ENCODE data around the gene ZNF124. TPM values are rescaled to one million over a fixed set of nuclear protein-coding genes. Genes with fewer than 3 reads are reported as not detected.

Gene ZNF124
- total RNA-seq, 1 donor from 2014 or later, result 21.1 TPM

DNA sequence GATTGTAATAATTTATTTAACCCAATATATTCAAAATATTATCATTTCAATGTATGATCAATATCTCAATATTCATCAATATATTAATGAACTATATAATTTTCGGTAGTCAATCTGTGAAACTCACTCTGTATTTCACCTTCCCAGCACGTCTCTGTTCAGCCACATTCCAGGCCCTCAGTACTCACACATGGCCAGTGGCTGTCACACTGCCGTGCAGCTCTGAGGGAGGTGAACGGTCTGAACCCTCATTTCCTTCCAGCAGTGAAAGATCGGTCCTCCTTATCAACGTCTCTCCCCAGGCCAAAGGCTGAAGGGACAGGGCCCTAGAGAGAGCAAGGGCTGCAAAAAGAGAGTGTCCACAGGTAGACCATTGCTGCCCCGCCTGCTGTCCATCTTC is 39.5 kb upstream of the ZNF124 start:
- H3K27me3 ChIP-seq (ENCODE audit: control insufficient read depth, insufficient read depth, low read length), result no peaks in the 10 kb centered on the region
- no peak overlapping the region for H3K4me3 ChIP-seq (ENCODE audit: low read depth, low read length)
- DNase-seq (ENCODE audit: low read depth) (no peak), FAIRE-seq (no peak)
- peaks cover 2% of the 10 kb centered on the region for H3K36me3 ChIP-seq (ENCODE audit: control insufficient read depth, insufficient read depth, low read length)
- TF ChIP-seq, protein P1, sequence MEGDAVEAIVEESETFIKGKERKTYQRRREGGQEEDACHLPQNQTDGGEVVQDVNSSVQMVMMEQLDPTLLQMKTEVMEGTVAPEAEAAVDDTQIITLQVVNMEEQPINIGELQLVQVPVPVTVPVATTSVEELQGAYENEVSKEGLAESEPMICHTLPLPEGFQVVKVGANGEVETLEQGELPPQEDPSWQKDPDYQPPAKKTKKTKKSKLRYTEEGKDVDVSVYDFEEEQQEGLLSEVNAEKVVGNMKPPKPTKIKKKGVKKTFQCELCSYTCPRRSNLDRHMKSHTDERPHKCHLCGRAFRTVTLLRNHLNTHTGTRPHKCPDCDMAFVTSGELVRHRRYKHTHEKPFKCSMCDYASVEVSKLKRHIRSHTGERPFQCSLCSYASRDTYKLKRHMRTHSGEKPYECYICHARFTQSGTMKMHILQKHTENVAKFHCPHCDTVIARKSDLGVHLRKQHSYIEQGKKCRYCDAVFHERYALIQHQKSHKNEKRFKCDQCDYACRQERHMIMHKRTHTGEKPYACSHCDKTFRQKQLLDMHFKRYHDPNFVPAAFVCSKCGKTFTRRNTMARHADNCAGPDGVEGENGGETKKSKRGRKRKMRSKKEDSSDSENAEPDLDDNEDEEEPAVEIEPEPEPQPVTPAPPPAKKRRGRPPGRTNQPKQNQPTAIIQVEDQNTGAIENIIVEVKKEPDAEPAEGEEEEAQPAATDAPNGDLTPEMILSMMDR (IDR thresholded peaks at IDR 0.05; ENCODE audit: insufficient read depth, low read length, severe bottlenecking), result no peak

DNA sequence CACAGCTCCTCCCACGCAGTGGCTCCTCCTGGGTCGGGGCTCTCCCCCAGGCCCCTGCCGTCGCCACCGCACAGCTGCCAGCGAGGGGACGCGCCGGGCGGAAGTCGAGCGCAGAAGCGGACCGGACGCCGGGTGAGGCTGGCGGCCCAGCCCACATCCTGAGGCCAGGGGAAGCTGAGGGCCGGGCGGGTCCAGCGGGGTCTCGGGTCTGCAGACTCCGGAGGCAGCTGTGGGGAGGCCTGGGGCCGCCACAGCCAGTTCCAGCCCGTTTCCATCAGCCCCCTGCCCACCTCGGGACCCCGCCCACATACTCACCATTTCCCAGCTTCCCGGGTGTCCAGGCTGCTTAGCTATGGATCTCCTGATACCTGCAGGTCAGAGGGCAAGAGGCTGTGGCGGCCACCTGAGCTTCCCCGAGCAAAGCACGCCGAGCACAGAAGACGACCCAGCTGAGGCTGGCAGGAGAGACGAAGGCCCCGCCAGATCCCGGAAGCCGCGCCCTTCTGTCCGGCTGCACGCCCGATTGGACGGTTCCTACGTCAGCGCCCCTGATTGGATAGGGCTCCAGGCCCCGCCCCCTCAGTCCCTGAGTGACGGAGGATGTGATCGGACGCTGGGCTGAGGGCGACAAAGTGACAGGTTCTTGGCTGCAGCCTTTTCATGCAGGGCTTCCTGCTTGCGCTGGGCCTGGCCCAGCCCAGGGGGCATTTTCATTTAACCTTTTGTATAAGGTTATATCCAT is 38.7 kb upstream of the ZNF124 start:
- no peaks in the 10 kb centered on the region for H3K27me3 ChIP-seq (ENCODE audit: control insufficient read depth, insufficient read depth, low read length)
- FAIRE-seq, result no peak
- peak; percentile 79 for DNase-seq (ENCODE audit: low read depth)

DNA sequence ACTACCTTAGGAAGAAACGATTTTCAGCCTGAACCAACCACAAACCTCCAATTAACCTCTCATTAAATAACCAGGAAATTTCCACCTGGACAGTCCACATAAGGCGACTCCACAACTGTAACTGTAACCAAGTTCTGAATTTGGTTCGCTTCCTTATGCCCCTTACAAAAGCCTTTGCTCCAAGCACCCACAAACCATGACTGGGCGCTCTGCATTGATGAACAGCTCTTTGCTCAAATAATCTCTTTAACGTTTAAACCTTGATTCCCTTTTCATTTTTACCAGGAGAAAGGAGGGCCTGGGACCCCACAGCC is 38.2 kb upstream of the ZNF124 start:
- peaks cover 3% of the 10 kb centered on the region for H3K36me3 ChIP-seq (ENCODE audit: control insufficient read depth, insufficient read depth, low read length)
- peak overlapping the region; percentile 99 for H3K4me3 ChIP-seq (ENCODE audit: low read depth, low read length)
- FAIRE-seq, result no peak
- H3K27me3 ChIP-seq (ENCODE audit: control insufficient read depth, insufficient read depth, low read length), result no peaks in the 10 kb centered on the region
- TF ChIP-seq, protein P1 (IDR thresholded peaks at IDR 0.05; ENCODE audit: insufficient read depth, low read length, severe bottlenecking), result no peak
- DNase-seq (ENCODE audit: low read depth), result no peak

More for the DNA sequence above, 38.7 kb upstream of the ZNF124 start:
- TF ChIP-seq, protein P1 (IDR thresholded peaks at IDR 0.05; ENCODE audit: insufficient read depth, low read length, severe bottlenecking), result no peak
- Histone ChIP-seq H3K36me3 (ENCODE audit: control insufficient read depth, insufficient read depth, low read length) (peaks cover 3% of the 10 kb centered on the region), H3K4me3 (ENCODE audit: low read depth, low read length) (peak overlapping the region; percentile 99)

DNA sequence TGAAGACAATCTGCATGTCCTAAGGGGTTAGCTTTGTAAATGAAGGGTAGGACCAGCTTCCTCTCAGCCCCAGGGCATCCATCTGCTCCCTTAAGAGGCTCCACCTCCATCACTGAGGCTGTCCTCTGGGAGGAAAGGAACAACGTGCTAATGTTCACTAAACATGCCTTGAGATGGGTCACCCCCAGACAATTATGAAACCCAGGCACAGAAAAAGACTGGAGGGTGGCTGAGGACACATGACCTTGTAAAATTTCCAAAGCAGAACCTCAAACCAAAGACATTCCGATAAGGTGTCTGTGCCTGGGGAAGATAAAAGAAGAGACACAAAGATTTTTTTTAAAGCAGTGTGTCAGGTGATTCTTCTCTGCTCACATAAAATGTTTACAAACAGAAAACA is 37.6 kb upstream of the ZNF124 start:
- H3K36me3 ChIP-seq (ENCODE audit: control insufficient read depth, insufficient read depth, low read length), result peaks cover 3% of the 10 kb centered on the region
- DNase-seq (ENCODE audit: low read depth) (no peak), FAIRE-seq (no peak)
- H3K4me3 ChIP-seq (ENCODE audit: low read depth, low read length), result peak overlapping the region; percentile 99
- H3K27me3 ChIP-seq (ENCODE audit: control insufficient read depth, insufficient read depth, low read length), result no peaks in the 10 kb centered on the region
- TF ChIP-seq, protein P1 (IDR thresholded peaks at IDR 0.05; ENCODE audit: insufficient read depth, low read length, severe bottlenecking), result no peak

DNA sequence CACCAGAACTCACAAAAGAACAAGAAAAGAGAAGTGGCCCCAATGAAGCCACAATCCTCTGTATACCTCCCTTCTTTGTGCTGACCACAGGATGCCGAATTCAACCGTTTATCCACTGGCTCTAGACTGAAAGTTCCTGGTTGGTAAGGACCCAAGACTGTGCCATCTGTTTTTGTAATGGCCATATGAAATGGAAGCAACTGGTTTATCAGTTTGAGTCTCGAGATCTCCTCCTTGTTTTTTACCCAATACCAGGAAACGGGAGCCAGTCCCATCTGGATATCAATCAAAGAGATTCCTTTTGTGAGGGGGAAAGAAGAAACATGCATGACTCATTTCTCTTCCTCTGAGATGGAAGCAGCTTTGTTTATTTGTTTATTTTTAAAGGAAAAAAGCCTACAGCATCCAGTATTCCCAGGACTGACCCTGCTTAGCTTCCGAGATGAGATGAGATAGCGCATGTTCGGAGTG is 32.4 kb upstream of the ZNF124 start:
- no peak for FAIRE-seq
- TF ChIP-seq, protein P1 (IDR thresholded peaks at IDR 0.05; ENCODE audit: insufficient read depth, low read length, severe bottlenecking), result no peak
- peaks cover 5% of the 10 kb centered on the region for H3K36me3 ChIP-seq (ENCODE audit: control insufficient read depth, insufficient read depth, low read length)

DNA sequence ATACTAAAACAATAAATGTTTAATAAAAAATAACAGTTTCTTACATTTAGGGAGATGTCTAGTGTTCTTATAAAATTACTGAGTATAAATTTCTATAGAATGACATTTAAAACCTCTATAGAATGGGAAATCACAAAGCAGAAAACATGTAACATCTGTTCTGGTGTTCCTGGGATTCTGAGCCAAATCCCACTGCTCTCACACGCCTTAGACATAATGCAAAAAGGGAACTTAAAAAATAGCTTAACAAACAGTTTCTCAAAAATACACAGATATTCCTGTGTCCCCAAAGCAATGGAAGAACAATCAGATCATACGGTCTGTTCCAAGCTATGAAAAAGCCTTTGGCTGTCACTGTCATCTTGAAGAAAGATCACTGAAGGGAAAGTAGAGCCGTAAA is 27.0 kb upstream of the ZNF124 start:
- no peak for FAIRE-seq
- peaks cover 7% of the 10 kb centered on the region for H3K36me3 ChIP-seq (ENCODE audit: control insufficient read depth, insufficient read depth, low read length)
- TF ChIP-seq, protein P1 (IDR thresholded peaks at IDR 0.05; ENCODE audit: insufficient read depth, low read length, severe bottlenecking), result no peak

More for the DNA sequence above, 32.4 kb upstream of the ZNF124 start:
- no peak for DNase-seq (ENCODE audit: low read depth)
- H3K4me3 ChIP-seq (ENCODE audit: low read depth, low read length), result no peak overlapping the region
- no peaks in the 10 kb centered on the region for H3K27me3 ChIP-seq (ENCODE audit: control insufficient read depth, insufficient read depth, low read length)

More for the DNA sequence above, 27.0 kb upstream of the ZNF124 start:
- Histone ChIP-seq H3K4me3 (ENCODE audit: low read depth, low read length) (no peak overlapping the region), H3K27me3 (ENCODE audit: control insufficient read depth, insufficient read depth, low read length) (no peaks in the 10 kb centered on the region)
- DNase-seq (ENCODE audit: low read depth), result no peak

Data from bronchial epithelial cell (primary cell).